OCI-LY3 (cell line): Measurements from ENCODE around the gene TMEM101.

ENCODE experiments used
- H2AFZ ChIP-seq: fragments of 200-600, 300-600 bp; shearing (Covaris generic); 2 replicates; pipeline ENCODE4 v1.6.0; 2014; ENCODE audit warnings: antibody characterized with exemption, low read depth, low read length
- H3K27ac ChIP-seq: fragments of 200-600, 300-600 bp; sonication (generic); 2 replicates; pipeline ENCODE4 v1.5.1; 2014; ENCODE audit warnings: mild to moderate bottlenecking, low read length, moderate library complexity, mixed read lengths
- H3K27me3 ChIP-seq: fragments of 200-600, 300-600 bp; sonication (generic); 2 replicates; pipeline ENCODE4 v1.6.1; 2014; ENCODE audit warnings: low read depth, low read length, mixed read lengths
- H3K36me3 ChIP-seq: fragments of 200-600, 300-600 bp; sonication (generic); replicated peaks from 2 replicates; pipeline ENCODE3; 2014; ENCODE audit warnings: low read depth, low read length, mixed read lengths
- H3K4me1 ChIP-seq: fragments of 300-600, 200-600 bp; sonication (generic); 2 replicates; pipeline ENCODE4 v1.6.1; 2014; ENCODE audit warnings: low read length, mixed read lengths
- H3K4me2 ChIP-seq: fragments of 200-600, 300-600 bp; sonication (generic); 2 replicates; pipeline ENCODE4 v1.6.1; 2014; ENCODE audit warnings: low read length, mixed read lengths
- H3K4me3 ChIP-seq: fragments of 300-600, 200-600 bp; sonication (generic); 2 replicates; pipeline ENCODE4 v1.5.1; 2014; ENCODE audit warnings: antibody characterized with exemption, mild to moderate bottlenecking, low read length, moderate library complexity
- H3K79me2 ChIP-seq: fragments of 300-600, 200-600 bp; shearing (Covaris generic); 2 replicates; pipeline ENCODE4 v1.6.1; 2014; ENCODE audit warnings: mild to moderate bottlenecking, low read length, mixed read lengths
- H3K9ac ChIP-seq: fragments of 300-600, 200-600 bp; shearing (Covaris generic); 2 replicates; pipeline ENCODE4 v1.6.0; 2014; ENCODE audit warnings: mild to moderate bottlenecking, low read length, moderate library complexity
- H3K9me3 ChIP-seq: fragments of 200-600, 300-600 bp; shearing (Covaris generic); 2 replicates; pipeline ENCODE4 v1.6.1; 2014; ENCODE audit warnings: low read length, mixed read lengths; ENCODE audit not compliant: insufficient read depth
- H4K20me1 ChIP-seq: fragments of 200-600, 300-600 bp; sonication (generic); 2 replicates; pipeline ENCODE4 v1.6.1; 2016; ENCODE audit warnings: low read length, mixed read lengths; ENCODE audit not compliant: insufficient read depth
- EZH2phosphoT487 ChIP-seq: fragments of 200-600 bp; shearing (Covaris generic); IDR thresholded peaks from 2 replicates; pipeline ENCODE4 v1.6.1; 2018; ENCODE audit warnings: antibody characterized with exemption, mixed run types, low read depth
- TF ChIP-seq, protein P1 (sequence below): fragments of 200-600, 300-600 bp; sonication (generic); IDR thresholded peaks from 2 replicates; pipeline ENCODE4 v1.5.1; 2014; ENCODE audit warnings: antibody characterized with exemption, low read length, low read depth

Gene TMEM101

DNA sequence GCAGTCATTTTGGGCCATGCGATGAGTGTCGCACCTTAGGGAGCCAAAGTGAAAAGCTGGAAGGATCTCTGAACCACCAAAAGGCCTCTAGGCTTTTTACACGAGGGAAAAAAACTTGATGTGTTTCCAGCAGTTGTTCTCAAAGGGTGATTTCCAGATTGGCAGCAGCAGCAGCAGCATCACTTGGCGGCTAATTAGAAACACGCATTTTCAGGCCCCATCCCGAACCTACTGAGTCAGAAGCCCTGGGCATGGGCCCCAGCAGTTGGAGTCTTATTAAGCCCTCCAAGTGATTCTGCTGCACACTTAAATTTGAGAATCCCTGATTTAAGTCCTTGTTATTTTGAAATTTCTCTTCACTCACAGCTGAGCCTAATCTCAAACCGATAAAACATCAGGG, 35.8 kb downstream of the TMEM101 start:
- no peak overlapping the region for H3K9ac ChIP-seq
- H3K36me3 ChIP-seq = no peaks in the 10 kb centered on the region
- H2AFZ ChIP-seq = no peak overlapping the region
- H3K79me2 ChIP-seq = no peaks in the 10 kb centered on the region
- no peaks in the 10 kb centered on the region for H3K4me1 ChIP-seq
- H3K9me3 ChIP-seq = no peaks in the 10 kb centered on the region
- no peak overlapping the region for H3K27ac ChIP-seq
- TF ChIP-seq, protein P1, sequence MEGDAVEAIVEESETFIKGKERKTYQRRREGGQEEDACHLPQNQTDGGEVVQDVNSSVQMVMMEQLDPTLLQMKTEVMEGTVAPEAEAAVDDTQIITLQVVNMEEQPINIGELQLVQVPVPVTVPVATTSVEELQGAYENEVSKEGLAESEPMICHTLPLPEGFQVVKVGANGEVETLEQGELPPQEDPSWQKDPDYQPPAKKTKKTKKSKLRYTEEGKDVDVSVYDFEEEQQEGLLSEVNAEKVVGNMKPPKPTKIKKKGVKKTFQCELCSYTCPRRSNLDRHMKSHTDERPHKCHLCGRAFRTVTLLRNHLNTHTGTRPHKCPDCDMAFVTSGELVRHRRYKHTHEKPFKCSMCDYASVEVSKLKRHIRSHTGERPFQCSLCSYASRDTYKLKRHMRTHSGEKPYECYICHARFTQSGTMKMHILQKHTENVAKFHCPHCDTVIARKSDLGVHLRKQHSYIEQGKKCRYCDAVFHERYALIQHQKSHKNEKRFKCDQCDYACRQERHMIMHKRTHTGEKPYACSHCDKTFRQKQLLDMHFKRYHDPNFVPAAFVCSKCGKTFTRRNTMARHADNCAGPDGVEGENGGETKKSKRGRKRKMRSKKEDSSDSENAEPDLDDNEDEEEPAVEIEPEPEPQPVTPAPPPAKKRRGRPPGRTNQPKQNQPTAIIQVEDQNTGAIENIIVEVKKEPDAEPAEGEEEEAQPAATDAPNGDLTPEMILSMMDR = no peak
- no peak for TF ChIP-seq EZH2phosphoT487
- H3K4me2 ChIP-seq = no peak overlapping the region
- H4K20me1 ChIP-seq = no peaks in the 10 kb centered on the region
- no peak overlapping the region for H3K4me3 ChIP-seq
- H3K27me3 ChIP-seq = no peaks in the 10 kb centered on the region

DNA sequence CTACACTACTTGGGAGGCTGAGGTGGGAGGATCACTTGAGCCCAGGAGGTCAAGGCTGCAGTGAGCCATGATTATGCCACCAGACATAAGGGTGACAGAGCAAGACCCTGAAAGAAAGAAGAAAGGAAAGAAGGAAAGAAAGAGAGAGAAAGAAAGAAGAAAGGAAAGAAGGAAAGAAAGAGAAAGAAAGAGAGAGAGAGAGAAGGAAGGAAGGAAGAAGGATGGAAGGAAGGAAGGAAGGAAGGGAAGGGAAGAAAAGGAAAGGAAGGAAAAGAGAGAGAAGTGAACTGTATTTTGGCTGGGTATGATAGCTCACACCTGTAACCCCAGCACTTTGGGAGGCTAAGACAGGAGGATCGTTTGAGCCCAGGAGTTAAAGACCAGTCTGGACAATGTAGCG, 36.7 kb downstream of the TMEM101 start:
- no peaks in the 10 kb centered on the region for H4K20me1 ChIP-seq
- H3K4me3 ChIP-seq = no peak overlapping the region
- no peak overlapping the region for H3K9ac ChIP-seq
- H3K4me1 ChIP-seq = no peaks in the 10 kb centered on the region
- no peaks in the 10 kb centered on the region for H3K36me3 ChIP-seq
- no peak overlapping the region for H3K4me2 ChIP-seq
- no peaks in the 10 kb centered on the region for H3K9me3 ChIP-seq
- H3K27ac ChIP-seq = no peak overlapping the region
- no peak overlapping the region for H2AFZ ChIP-seq
- TF ChIP-seq, protein P1 = no peak
- TF ChIP-seq EZH2phosphoT487 = no peak
- H3K79me2 ChIP-seq = no peaks in the 10 kb centered on the region
- H3K27me3 ChIP-seq = no peaks in the 10 kb centered on the region

DNA sequence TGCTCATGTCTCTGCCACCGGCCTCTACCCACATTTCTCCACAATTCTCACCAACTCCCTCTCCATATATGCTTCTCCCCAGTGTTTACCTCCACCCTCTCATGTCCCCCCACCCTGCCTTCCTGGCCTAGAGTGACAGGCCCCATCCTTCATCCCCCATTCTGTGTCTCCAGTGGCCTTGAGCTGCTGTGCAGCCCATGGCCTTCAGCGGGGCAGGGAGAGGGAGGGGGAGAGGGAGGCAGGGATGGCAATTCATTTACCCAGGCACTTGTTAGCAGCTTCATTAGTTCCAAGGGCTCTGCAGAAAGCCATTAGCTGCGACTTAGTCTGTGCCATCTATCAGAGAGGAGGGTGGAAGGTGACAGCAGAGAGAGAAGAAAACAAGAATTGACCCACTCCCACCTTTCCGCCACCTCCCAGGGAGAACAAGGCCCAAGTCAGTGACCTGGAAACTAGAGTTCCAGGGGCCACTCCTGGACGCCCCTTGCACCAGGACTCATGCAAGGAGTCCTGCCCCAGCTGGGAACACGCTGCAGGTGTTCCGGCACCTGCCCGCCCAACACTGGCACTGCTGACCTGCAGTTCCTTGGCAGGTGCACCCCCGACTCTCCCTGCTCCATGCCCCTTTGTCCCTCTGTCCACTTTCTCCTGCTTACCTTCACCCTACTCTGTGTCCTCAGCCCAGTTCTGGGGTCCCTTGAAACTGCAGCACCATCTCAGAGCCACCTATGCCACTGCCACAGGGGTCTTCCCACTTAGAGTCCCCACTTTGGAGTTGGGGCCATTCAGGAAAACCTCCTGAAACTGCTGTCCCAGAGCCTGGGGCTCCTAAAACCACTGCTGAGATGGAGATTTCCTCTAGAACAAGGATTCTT, 37.6 kb downstream of the TMEM101 start:
- Histone ChIP-seq H4K20me1 (no peaks in the 10 kb centered on the region), H3K79me2 (no peaks in the 10 kb centered on the region), H3K4me1 (no peaks in the 10 kb centered on the region), H2AFZ (no peak overlapping the region), H3K36me3 (no peaks in the 10 kb centered on the region), H3K4me2 (no peak overlapping the region), H3K27ac (no peak overlapping the region), H3K9ac (no peak overlapping the region), H3K4me3 (no peak overlapping the region), H3K9me3 (no peaks in the 10 kb centered on the region), H3K27me3 (no peaks in the 10 kb centered on the region)
- TF ChIP-seq, protein P1 = no peak
- no peak for TF ChIP-seq EZH2phosphoT487

DNA sequence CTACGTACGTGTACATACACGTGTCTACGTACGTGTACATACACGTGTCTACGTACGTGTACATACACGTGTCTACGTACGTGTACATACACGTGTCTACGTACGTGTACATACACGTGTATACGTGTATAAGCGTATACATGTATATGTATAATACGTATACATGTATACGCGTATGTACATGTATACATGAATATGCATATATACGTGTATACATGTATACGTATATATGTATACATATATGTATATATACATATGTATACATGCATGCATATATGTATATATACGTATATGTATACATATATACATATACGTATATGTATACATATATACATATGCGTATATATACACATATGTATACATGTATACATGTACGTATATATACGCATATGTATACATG, 38.9 kb downstream of the TMEM101 start:
- no peak overlapping the region for H3K4me3 ChIP-seq
- no peak for TF ChIP-seq EZH2phosphoT487
- TF ChIP-seq, protein P1 = no peak
- H3K9ac ChIP-seq = no peak overlapping the region
- no peaks in the 10 kb centered on the region for H3K79me2 ChIP-seq
- no peaks in the 10 kb centered on the region for H4K20me1 ChIP-seq
- no peaks in the 10 kb centered on the region for H3K27me3 ChIP-seq
- no peaks in the 10 kb centered on the region for H3K4me1 ChIP-seq
- no peaks in the 10 kb centered on the region for H3K9me3 ChIP-seq
- no peaks in the 10 kb centered on the region for H3K36me3 ChIP-seq
- no peak overlapping the region for H3K4me2 ChIP-seq
- H2AFZ ChIP-seq = no peak overlapping the region
- no peak overlapping the region for H3K27ac ChIP-seq
